Stimulated activated CD4-positive, alpha-beta T cell treated with anti-CD3 and anti-CD28 coated beads, Interleukin-15, amount 100 ng/mL, for 1 hour (primary cell): ENCODE results near the gene C4orf36.
"Not testable (repeated sequence)": the region's sequence is repeated elsewhere in the genome, so short reads cannot be mapped to it uniquely, and the experiment has no call there.

Experiments used
- DNase-seq, 2 donors: peaks; one replicate each; pipeline ENCODE4 v3.0.0-alpha.2; 2020; ENCODE audit warnings: low read depth in 1 of 2, low spot score in 1 of 2

The C4orf36 gene

GRCh38 chr4:86917212-86918039 is 25.2 kb upstream of the C4orf36 start:
- no peak for DNase-seq

- DNase-seq: no peak
Observed at GRCh38 chr4:86916392-86916791, 24.2 kb upstream of the C4orf36 start.

DNA sequence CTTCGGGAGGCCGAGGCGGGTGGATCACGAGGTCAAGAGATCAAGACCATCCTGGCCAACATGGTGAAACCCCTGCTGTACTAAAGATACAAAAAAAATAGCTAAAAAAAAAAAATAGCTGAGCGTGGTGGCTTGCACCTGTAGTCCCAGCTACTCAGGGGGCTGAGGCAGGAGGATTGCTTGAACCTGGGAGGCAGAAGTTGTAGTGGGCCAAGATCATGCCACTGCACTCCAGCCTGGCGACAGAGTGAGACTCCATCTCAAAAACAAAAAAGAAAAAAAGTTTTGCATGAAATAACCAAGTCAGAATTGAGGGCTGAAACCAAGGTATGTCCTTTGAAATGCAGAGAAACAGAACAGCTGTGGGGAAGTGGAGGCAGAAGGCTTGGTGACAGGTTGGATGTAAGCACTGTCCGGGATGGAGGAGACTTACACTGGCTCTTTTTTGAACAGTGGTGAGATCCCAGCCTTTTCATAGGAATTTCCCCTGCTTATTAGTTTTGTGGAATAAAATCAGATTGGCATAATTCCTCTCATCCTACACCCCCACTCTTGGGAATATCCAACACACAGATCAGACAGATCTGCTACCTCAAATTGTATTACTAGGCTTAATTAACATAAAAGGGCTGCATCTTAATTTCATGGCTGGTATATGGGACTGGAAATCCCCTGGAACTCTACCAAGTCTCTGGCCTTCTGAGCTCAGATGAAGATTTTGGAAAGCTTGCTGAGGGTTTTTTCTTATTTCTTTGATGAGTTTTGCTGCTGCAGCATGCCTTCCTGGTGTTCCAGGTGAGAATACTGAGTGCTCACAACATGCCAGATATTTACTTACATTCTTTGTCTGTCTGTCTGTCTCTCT is 18.8 kb upstream of the C4orf36 start:
- no peak for DNase-seq

- DNase-seq: no peak
Observed at GRCh38 chr4:86910369-86910768, 18.1 kb upstream of the C4orf36 start.

DNA sequence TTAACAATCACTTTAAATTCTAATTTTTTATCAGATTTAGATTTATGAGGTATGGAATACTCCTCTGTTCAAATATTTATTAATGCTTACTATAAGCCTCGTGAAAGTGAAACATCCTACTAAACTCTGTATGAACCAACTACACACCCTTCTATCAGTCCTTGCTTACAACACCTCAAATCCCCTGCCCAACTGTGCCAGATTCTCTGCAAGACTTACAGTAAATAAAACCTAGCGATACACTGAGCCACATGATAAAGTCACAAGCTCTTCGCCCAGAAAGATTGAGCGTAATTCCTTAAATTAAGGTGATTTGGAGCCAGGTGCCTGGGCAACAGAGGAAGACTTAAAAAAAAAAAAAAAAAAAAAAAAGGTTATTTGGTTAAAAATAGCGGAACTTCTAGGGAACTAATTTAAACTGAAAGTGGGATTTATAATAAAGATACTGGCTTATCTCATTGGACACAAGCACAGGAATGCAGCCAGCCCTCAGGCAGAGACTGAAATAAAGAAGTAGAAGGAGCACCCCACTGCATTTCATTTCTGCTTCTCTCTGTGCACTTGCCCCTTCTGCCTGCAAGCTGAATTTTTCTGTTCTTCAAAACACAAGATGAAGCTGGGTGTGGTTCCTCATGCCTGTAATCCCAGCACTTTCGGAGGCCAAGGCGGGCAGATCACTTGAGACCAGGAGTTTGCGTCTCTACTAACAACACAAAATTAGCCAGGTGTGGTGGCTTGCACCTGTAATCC is 17.5 kb upstream of the C4orf36 start:
- DNase-seq: no peak

DNA sequence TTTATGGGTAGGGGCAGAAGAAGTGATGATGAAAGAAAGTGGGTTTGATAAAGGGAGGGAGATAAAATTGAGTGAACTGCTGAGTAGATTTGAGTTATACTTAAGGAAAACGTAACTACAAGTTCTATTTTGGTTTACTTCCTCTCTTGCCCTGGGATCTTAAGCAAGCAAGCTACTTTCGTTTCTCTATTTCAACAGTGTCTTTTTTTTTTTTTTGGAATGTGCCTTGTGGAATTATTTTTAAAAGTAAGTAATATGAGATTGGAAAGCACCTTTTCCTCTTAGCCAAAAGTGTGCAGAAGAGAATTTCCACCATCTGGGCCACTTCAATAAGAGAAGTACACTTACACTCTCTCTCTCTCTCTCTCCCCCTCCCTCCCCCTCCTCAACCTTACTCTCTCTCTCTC is 16.0 kb upstream of the C4orf36 start:
- DNase-seq: no peak

DNA sequence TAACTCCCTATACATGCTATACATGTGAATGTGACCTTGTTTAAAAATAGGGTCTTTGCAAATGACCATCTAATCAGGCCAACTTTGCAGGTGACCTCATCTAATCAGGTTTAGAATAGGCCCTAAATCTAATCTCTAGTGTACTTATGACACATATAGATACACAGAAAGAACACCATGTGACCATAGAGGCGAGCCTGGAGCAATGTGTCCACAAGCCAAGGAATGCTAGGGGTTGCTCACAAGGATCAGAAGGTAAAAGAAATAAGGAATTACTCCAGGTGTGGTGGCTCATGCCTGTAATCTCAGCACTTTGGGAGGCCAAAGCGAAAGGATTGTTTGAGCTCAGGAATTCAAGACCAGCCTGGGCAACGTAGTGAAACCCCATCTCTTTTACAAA is 9.6 kb upstream of the C4orf36 start:
- DNase-seq: no peak

DNA sequence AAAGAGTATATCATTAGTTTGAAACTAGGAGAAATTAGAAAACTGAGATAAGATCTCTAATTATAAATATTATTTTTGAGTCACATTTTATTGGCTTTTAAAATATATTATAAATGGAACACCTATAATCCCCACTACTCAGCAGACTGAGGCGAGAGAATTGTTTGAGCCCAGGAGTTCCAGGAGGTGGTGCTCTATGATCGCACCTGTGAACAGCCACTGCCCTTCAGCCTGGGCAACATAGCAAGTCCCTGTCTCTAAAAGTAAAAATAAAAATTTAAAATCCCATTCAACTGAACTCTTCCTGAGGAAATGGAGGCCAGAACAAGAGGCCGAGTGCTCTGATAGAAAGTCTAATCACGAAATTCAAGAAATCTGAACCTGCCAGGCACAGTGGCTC is 6.3 kb upstream of the C4orf36 start:
- no peak for DNase-seq

DNA sequence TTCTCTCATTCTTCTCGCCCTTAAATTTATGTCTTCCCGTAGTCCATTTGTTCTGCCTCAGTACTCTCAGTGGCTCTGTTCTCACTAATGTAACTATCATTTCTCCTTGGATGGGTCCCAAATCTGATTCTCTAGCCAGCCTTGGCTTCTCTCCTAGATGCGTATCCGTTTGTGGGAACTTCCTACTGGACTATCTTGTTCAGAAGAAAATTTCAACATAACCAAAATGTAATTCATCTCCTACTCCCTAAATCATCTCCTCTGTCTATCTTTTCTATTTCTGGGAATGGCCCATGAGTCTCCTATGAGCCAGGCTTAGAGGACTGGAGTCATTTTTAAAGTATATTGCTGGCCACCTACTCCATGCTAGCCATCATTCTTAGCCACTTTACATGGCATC is 4.4 kb upstream of the C4orf36 start:
- no peak for DNase-seq

GRCh38 chr4:86895692-86896488 is 3.7 kb upstream of the C4orf36 start:
- no peak for DNase-seq

DNA sequence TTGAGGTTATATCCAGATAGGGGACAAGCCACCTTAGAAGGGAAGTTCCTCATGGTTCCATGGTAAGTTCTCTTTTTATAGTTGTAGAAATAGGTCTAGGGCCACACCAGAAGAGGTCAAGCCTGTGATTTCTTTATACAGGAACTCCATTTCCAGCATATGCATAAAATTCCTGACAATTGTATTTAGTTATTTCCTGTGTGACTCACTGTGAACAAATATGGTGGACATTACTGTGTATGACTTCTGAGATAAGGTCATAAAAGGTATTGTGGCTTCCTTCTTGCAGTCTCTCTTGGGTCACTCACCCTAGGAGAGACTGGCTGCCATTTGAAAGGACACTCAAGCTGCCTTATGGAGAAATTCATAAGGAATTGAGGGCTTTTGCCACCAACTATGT is 2.2 kb upstream of the C4orf36 start:
- no peak for DNase-seq

DNA sequence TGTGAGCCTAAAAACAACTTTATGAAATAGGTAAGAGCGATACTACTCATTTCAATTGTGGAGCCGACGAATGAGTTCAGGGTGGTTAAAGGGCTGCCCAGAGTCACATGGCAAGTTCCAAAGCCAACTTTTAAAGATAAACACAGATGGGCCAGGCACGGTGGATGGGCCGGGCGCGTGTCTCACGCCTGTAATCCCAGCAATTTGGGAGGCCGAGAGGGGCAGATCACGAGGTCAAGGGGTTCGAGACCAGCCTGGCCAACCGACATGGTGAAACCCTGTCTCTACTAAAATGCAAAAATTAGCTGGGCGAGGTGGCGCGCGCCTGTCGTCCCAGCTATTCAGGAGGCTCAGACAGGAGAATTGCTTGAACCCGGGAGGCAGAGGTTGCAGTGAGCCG is 914 bp upstream of the C4orf36 start:
- DNase-seq: no peak

- no peak for DNase-seq
Observed at GRCh38 chr4:86892636-86892960, 376 bp upstream of the C4orf36 start.

DNA sequence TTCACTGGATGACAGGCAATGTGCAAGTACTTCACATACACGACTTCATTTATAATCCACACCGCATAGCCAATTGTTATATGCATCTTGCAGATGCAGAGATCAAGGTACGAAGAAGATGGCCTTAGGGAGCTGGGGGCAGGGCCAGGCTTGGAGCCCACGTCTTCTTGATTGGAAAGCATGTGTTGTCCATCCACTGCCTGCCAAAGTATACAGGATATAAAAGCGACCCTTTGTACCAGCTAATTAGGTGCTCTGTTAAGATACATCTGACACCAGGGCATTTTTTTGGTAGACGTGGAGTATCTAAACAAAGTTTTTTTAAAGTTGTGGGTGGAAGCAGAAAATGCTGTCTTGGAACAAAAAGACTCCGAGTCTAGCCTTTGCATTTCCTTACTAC is 1.4 kb downstream of the C4orf36 start:
- DNase-seq: no peak

- DNase-seq: no peak
Observed at GRCh38 chr4:86879641-86880040, 12.6 kb downstream of the C4orf36 start.

DNA sequence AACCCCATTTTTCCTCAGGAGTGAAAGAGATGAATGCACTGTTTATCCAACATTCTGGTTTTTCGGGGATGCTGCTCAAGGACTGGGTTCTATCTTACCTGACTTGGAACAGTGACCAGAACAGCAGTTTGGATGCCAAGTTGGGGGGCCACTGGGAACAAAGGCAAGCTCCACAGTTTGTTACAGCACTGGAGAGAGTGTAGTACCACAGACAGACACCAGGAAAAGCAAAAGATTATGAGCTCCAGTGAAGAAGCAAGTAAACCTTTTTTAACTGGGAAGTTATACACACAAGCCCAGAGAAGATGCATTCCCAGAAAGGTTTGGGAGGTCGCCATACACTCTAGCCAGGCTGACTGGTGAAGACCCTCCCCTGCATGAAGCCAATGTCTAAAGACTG is 13.6 kb downstream of the C4orf36 start:
- DNase-seq: no peak

- DNase-seq: no peak
Observed at GRCh38 chr4:86876894-86877685, 15.1 kb downstream of the C4orf36 start.

DNA sequence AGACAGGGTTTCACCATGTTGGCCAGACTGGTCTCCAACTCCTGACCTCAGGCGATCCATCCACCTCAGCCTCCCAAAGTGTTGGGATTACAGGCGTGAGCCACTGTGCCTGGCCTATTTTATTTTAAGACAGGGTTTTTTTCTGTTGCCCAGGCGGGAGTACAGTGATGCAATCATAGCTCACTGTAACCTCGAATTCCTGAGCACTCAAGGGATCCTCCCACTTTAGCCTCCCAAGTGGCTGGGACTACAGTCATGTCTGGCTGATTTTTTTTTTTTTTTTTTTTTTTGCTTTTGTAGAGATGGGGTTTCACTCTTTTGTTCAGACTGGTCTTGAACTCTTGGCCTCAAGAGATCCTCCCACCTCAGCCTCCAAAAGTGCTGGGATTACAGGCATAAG is 16.8 kb downstream of the C4orf36 start:
- DNase-seq: not testable (repeated sequence)

DNA sequence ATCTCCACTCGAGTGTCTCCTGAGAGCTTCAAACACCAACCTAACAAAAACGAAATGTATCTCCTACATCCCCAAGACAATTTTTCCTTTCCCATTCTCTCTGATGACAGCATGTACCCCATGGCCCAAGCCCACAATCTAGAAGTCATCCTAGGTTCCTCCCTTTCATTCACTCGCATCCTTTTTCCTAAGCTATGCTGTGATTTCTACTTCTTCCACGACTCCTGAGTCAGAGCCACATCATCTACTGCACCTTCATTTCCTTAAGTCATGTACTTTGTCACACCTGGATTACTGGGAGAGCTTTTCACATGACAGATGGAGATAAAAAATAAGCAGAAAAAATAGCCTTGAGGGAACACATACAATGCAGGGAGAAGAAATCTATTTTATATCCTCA is 20.1 kb downstream of the C4orf36 start:
- no peak for DNase-seq

GRCh38 chr4:86870442-86871069 is 21.7 kb downstream of the C4orf36 start:
- DNase-seq: no peak
